Kidney glomerular epithelial cell (primary cell): ENCODE results near the gene GRM4.

Source experiments
- DNase-seq: peaks from one replicate; lab custom pipeline; 2025; lab: John Stamatoyannopoulos, UW

GRM4 gene

GRCh38 chr6:34084591-34085290 lies 61.1 kb downstream of the GRM4 start:
- DNase-seq = no peak

DNA sequence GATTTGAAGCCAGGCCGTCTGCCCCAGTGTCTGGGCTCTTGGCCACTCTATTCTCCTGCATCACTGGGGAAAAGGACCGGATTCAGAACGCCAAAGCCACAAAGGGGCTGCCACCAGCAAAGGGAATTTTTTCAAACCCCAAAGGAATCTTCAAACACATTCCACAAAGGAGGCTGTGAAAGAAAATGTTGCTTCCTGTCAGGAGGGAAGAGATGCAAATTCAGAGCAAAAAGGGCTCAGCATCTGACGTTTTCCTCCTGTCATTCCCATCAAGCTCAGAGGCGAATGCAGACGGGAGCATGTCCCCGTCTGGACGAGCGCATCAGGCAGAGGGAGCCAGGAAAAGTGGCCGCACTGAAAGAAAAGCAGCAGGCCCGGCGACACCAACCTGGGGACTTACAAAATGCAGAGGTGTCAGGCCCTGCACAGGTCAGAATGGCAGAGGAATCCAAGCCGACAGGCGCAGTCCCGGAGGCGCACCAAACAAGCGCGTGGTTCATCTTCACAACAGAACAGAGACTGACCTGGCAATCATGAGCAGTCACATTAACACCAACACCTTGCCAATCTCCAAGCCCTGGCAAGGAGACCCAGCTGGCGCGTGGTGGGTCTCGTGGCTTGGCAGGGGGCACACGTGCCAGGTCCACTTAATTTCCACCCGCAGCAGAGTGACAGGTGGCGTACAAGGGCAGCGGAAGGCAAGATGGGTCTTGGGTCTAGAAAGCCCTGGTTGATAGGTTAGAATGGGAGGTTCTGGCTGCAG lies 62.8 kb downstream of the GRM4 start:
- no peak for DNase-seq

GRCh38 chr6:34082348-34082747 lies 63.5 kb downstream of the GRM4 start:
- no peak for DNase-seq

DNA sequence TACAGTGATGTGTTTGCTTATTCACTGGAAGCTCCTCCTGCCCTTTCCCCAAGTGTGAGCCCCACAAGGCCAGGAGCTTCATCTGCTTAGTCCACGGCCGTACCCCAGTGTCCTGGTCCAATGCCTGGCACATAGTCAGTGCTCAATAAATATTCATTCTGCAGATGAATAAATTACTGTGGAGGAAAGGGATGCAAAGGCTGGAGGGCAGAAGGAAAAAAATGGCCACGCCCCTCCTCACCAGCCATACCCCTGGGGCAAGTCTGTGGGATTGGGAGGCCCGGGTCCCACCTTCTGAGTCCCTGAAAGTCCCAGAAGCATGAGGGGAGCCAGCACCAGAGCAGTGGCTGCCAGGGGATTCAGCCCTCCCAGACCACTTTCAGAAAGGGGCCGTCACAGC lies 65.5 kb downstream of the GRM4 start:
- no peak for DNase-seq

DNA sequence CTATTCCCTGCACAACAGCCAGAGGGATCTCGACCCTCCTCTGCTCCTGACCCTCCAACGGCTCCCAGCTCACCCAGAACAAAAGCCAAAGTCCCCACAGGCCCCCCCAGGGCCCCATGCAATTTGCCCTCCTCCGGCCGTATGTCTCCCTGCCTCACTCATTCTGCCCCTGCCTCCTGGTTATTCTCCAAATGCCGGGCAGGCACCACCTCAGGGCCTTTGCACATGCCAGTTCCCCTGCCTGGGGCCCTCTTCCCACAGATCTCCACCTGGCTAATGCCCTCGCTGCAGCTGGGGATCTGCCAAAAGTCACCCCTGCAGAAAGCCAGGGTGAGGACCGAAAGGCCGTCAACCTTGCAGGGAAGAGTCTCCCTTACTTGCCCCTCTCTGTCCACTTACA lies 66.0 kb downstream of the GRM4 start:
- DNase-seq = no peak

DNA sequence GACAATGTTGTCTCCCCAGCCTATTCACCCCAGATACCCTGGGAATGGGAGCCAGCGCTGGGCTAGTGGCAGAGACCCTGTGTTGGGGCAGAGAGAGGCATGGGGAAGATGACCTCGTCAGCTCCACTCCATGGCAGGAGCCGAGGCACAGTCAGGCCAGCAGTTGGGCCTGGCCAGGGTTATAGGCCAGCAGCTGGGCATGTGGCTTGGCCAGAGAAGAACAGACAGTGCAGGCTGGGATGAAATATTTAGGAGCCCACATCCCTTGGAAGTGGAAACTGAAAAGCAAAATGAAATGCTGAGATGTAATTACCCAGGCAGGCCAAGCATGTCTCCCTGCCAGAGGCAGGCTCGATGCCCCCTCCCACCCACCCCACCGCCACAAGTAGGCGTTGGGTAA lies 70.0 kb downstream of the GRM4 start:
- DNase-seq = no peak

- no peak for DNase-seq
These were observed 71.7 kb downstream of the GRM4 start for GRCh38 chr6:34074064-34074742.

DNA sequence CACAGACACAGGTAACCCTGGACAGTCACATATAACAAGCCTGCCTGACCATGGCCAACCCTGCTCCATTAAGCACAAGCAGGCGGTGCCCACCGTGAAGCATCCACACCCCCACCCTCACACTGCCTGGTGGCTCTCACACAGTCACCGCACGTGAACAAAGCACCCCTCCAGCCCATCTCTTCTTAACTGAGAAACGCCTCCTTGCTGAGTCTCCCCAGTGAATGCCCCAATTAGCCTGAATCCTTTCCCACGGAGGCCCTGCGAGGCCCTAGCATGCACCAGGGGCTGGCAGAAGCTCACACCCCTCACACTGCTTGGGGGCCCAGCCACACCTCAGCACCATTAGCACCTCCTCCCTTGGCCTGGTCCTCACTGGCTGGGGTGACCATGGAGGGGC lies 72.3 kb downstream of the GRM4 start:
- no peak for DNase-seq

DNA sequence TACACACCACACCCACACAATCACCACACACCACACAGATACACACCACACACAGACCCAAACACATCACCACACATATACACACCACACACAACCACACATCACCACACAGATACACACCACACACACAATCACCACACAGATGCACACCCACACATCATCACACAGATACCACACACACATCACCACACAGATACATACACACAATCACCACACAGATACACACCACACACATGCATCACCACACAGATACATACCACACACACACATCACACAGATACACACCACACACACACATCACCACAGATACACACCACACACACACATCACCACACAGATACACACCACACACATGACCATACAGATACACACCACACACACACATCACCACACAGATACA lies 73.2 kb downstream of the GRM4 start:
- no peak for DNase-seq

GRCh38 chr6:34071884-34072379 lies 74.0 kb downstream of the GRM4 start:
- DNase-seq = no peak

GRCh38 chr6:34071136-34071883 lies 74.6 kb downstream of the GRM4 start:
- DNase-seq = no peak

GRCh38 chr6:34070315-34071135 lies 75.4 kb downstream of the GRM4 start:
- no peak for DNase-seq

DNA sequence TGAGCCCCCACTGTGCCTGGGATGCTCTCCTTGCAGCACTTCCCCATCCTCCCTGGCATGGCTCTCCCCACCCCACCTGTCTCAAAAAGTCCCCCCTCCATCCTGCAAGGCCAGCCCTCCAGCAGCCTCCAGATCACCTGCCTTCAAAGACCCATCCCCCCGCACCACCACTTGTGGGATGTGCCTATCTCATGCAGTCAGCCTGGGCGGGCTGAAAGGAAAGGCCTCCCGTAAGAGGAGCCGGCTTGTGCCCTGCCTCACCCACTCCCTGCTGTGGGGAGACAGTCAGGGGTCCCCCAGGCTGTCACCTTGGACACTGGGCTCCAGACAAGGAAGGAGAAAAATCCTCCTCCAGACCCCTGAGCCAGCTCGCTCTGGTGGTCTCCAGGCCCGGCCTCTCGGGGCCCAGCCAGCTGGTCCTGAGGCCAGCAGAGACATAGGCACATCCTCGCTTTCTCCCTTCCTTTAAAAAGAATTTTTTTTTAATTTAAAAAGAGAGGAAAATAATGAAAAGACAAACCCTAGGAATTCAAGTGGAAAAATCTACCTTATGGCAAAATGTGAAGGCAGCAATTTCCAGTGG lies 77.3 kb downstream of the GRM4 start:
- no peak for DNase-seq

DNA sequence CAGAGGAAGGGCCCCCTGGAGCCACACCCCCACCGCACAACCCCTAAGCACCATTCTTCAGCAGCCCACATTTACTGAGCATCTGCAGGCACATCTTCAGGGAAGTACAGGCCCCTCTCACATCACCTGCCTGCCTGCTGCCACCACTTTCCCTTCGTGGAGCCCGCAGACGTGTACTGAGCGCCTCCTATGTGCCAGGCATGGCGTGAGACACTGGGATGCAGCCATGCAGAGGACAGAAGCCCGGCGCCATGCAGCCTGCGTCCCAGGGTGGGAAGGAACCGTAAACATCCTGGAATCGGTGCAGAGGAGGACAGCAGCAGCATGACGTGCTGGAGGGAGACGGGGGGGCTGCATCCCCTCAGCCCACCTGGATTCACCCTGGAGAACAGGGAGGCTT lies 78.1 kb downstream of the GRM4 start:
- no peak for DNase-seq

DNA sequence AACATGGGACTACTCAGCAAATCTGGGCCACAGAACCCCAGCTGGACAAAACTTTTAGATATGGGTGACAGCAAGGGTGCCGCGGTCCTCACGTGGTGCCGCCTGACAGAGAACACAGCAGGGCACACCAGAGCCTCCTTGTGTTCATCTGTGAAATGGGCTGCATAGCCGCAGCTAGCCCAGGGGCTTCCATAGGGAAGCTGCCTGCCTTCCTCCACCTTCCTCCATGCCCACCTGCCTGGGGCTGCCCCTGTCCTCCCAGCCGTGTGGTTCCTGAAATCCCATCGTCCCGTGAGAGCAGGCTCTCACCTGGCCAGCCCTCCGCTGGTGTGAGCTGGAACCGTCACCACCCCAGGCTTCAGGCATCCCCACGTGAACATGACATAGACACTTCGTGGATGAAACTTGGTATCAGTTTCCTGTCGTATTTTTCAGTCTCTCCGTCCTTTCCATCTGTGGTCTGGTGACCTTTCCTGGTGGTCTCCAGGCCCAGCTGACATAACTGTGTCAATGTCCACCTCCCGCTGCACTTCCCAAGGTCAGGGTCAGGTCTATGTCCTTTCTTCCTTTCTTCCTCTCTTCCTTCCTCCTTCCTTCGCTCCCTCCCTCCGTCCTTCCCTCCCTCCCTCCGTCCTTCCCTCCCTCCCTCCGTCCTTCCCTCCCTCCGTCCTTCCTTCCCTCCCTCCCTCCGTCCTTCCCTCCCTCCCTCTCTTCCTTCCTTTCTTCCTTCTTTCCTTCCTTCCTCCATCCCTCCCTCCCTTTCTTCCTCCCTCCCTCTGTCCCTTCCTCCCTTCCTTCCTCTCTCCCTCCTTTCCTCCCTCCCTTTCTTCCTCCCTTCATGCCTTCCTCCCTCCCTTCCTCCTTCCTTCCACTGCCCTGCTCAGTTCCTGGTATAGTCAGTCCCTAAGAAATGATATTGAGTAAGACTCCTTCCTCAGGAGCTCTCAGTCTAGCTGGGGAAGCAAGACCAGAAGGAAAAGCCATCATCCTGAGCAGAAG lies 78.8 kb downstream of the GRM4 start:
- no peak for DNase-seq

- no peak for DNase-seq
These were observed 79.7 kb downstream of the GRM4 start for GRCh38 chr6:34066218-34066571.

- DNase-seq = no peak
These were observed 80.2 kb downstream of the GRM4 start for GRCh38 chr6:34065466-34066217.

DNA sequence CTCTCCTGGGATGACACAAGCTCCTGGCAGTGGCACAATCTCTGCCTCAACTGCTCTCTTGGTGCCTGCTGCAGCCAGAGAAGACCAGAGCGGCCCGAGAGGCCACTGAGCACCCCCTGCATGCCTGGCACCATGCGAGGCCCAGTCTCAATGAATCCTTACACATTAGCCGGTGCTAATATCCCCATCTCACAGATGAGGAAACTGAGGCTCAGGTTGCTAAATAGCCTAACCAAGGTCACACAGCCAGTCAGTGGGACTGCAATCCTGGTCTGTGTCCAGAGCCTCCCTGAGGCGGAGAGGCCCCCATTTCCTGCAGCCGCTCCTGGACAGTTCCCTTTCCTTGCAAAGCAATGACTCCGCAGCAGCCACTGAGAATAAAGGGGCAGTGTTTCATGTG lies 81.2 kb downstream of the GRM4 start:
- no peak for DNase-seq

DNA sequence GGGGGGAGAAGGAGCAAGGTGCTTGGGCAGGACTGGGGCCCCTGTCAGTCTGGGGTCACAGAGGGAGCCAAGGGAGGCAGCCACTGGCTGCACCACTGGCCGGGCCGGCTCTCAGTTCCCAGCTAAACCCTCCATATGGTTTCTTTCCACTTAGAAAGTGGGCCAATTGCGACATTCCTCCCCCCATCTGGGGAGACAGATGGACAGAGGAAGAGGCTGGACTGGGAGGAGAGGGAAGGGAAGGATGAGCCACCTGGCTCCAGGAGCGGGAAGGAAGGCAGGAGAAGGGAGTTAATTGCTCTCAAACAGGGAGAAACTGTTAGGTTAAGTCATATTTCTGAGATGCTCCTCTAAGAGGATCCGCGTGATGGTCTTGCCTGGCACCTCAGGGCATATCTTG lies 82.2 kb downstream of the GRM4 start:
- no peak for DNase-seq
